ENCODE results near the gene CACNA1B. TPM values are rescaled to one million over a fixed set of nuclear protein-coding genes. Genes with fewer than 3 reads are reported as not detected.

Gene CACNA1B
- total RNA-seq, 1 experiment from 2014 or later = not detected

DNA sequence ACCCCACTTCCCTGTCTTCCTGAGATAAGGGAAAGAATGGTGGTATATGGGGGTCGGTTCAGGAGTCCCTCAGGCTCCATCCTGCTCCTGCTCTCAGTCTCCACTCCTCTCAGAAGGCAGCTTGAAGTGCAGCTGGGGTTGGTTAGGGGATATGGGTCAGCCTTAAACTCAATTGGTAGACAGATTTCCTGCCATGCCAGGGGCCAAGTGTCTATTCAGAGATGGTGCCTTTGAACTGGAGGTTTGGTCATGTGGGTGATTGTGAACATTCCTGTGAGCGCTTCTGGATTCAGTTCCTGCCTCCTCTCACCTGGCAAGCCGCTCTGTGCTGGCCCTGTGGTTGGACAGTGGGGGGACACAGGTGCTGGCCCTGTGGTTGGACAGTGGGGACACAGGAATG is 35.1 kb downstream of the CACNA1B start:
- BruUV-seq (replicated peaks) = no TSS peak
- DNase-seq = no peak
- CTCF ChIA-PET = no interaction called here
- Mint-ChIP-seq H3K27ac (ENCODE audit: unreplicated experiment) (no peak overlapping the region), H3K4me3 (ENCODE audit: low read depth, unreplicated experiment) (no peak overlapping the region), H3K9me3 (ENCODE audit: low read depth, unreplicated experiment) (no peaks in the 10 kb centered on the region), H3K4me1 (ENCODE audit: low read depth, unreplicated experiment) (no peaks in the 10 kb centered on the region), H3K27me3 (ENCODE audit: unreplicated experiment) (peaks cover 29% of the 10 kb centered on the region), H3K36me3 (ENCODE audit: insufficient read depth, unreplicated experiment) (no peaks in the 10 kb centered on the region)
- TF ChIP-seq CTCF (IDR thresholded peaks at IDR 0.05; ENCODE audit: unreplicated experiment) = no peak
- intact Hi-C loops (cut with micrococcal nuclease; ENCODE audit: unreplicated experiment) = no loop called here

DNA sequence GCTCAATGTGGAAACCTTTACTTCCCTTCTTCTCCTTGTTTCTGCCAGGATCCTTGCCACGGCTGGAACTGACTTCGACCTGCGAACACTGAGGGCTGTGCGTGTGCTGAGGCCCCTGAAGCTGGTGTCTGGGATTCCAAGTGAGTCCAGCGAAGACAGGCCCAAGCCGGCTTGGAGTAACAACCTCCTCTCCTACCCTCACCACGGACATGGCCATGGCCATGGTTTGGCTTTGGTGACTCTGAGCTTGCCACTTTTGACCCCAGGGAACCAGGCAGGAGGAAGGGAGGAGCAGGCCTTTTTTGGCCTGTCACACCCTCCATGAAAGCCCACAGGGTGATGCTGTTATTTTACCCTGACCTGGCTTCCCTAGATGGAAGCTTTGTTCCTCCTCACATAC is 35.5 kb downstream of the CACNA1B start:
- Mint-ChIP-seq H3K4me3 (ENCODE audit: low read depth, unreplicated experiment) (no peak overlapping the region), H3K27me3 (ENCODE audit: unreplicated experiment) (peaks cover 27% of the 10 kb centered on the region), H3K4me1 (ENCODE audit: low read depth, unreplicated experiment) (no peaks in the 10 kb centered on the region), H3K36me3 (ENCODE audit: insufficient read depth, unreplicated experiment) (no peaks in the 10 kb centered on the region), H3K9me3 (ENCODE audit: low read depth, unreplicated experiment) (no peaks in the 10 kb centered on the region), H3K27ac (ENCODE audit: unreplicated experiment) (no peak overlapping the region)
- BruUV-seq (replicated peaks) = no TSS peak
- no peak for TF ChIP-seq CTCF (IDR thresholded peaks at IDR 0.05; ENCODE audit: unreplicated experiment)
- intact Hi-C loops (cut with micrococcal nuclease; ENCODE audit: unreplicated experiment) = no loop called here
- CTCF ChIA-PET = no interaction called here
- DNase-seq = no peak

DNA sequence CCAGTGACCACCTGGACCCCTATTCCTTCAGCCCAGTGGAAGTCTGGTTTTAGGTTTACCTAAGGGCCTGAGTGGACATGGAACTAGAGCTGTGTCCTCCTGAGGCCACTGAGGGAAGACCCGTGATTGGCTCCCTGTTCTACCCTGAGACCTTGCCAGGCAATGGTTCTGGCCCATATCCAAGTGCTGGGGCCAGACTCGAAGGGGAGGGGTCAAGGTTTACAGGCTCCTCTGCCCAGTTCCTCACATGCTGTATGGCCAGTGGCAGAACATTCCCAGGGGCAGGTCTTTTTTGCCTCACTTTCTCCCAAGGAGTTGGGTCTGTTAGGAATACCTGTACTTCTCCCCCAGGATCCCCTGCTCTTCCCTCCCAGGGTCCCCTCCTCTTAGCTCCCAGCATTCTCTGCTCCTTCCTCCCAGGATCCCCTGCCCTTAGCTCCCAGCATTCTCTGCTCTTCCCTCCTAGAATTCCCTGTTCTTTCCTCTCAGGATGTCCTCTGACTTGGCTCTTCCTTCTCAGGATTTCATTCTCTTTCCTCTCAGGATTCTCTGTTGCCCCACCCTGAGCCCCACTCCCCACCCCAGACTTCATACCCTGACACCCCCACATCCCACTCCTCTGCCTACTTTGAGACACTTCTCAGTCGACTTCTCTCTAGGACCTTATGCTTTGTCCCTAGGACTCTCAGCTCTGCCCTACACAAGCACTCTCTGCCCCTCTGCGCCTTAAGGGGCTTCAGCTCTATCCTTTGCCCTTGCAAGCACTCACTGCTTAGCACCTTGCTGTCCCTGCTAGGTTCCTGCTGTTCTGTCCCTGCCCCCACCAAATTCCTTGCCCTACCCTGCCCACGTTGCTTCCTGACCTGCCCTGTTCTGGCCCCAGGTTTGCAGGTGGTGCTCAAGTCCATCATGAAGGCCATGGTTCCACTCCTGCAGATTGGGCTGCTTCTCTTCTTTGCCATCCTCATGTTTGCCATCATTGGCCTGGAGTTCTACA is 36.5 kb downstream of the CACNA1B start:
- H3K27me3 Mint-ChIP-seq (ENCODE audit: unreplicated experiment) = peaks cover 27% of the 10 kb centered on the region
- H3K36me3 Mint-ChIP-seq (ENCODE audit: insufficient read depth, unreplicated experiment) = no peaks in the 10 kb centered on the region
- H3K4me3 Mint-ChIP-seq (ENCODE audit: low read depth, unreplicated experiment) = no peak overlapping the region
- no peak for DNase-seq
- H3K4me1 Mint-ChIP-seq (ENCODE audit: low read depth, unreplicated experiment) = no peaks in the 10 kb centered on the region
- CTCF ChIA-PET = no interaction called here
- H3K27ac Mint-ChIP-seq (ENCODE audit: unreplicated experiment) = no peak overlapping the region
- intact Hi-C loops (cut with micrococcal nuclease; ENCODE audit: unreplicated experiment) = no loop called here
- no peak for TF ChIP-seq CTCF (IDR thresholded peaks at IDR 0.05; ENCODE audit: unreplicated experiment)
- BruUV-seq (replicated peaks) = no TSS peak
- no peaks in the 10 kb centered on the region for H3K9me3 Mint-ChIP-seq (ENCODE audit: low read depth, unreplicated experiment)

DNA sequence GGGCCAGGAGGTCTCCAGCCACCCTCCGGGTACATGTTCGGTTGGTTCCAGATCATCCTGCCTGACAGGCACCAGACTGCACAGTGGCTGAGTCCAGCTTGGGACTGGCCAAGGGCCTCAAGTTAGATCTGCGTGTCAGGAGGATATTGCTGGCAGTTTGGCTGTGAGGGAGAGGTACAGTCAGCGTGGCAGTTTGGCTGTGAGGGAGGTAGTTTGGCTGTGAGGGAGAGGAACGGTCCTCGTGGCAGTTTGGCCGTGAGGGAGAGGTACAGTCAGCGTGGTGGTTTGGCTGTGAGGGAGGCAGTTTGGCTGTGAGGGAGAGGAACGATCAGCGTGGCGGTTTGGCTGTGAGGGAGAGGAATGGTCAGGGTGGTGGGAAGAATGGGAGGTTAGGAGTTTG is 39.0 kb downstream of the CACNA1B start:
- Mint-ChIP-seq H3K27me3 (ENCODE audit: unreplicated experiment) (peaks cover 39% of the 10 kb centered on the region), H3K27ac (ENCODE audit: unreplicated experiment) (no peak overlapping the region), H3K36me3 (ENCODE audit: insufficient read depth, unreplicated experiment) (peaks cover 5% of the 10 kb centered on the region), H3K4me1 (ENCODE audit: low read depth, unreplicated experiment) (no peaks in the 10 kb centered on the region), H3K4me3 (ENCODE audit: low read depth, unreplicated experiment) (no peak overlapping the region), H3K9me3 (ENCODE audit: low read depth, unreplicated experiment) (peaks cover 7% of the 10 kb centered on the region)
- no peak for DNase-seq
- intact Hi-C loops (cut with micrococcal nuclease; ENCODE audit: unreplicated experiment) = no loop called here
- CTCF ChIA-PET = no interaction called here
- BruUV-seq (replicated peaks) = no TSS peak
- no peak for TF ChIP-seq CTCF (IDR thresholded peaks at IDR 0.05; ENCODE audit: unreplicated experiment)
